ENCODE measurements around the gene CCN5.

GRCh38 chr20:44750081-44750805 lies 35.1 kb downstream of the CCN5 start:
- TF ChIP-seq POLR2AphosphoS5 (IDR thresholded peaks at IDR 0.05; ENCODE audit: low read depth, low read length) (no peak), TAF1 (IDR thresholded peaks at IDR 0.05; ENCODE audit: borderline replicate concordance, low read depth, low read length) (no peak), POLR2A (IDR thresholded peaks at IDR 0.05; ENCODE audit: low read depth, low read length) (no peak)

All from GM12892 (cell line).